Testis (tissue), 2 donors: Measurements from ENCODE around the gene CHTF18.

Experiments
- CTCF ChIP-seq, 3 experiments: fragments of 450-650 bp in 2 of 3; fragments of 200-600 bp in 1 of 3; sonication (generic) in 1 of 3; IDR thresholded peaks; one replicate each; pipeline ENCODE4 v1.5.1; 2016 to 2019; ENCODE audit warnings: antibody characterized with exemption in 3 of 3, mild to moderate bottlenecking in 2 of 3, moderate library complexity in 1 of 3
- POLR2A ChIP-seq: fragments of 450-650 bp; IDR thresholded peaks from one replicate; pipeline ENCODE4 v1.6.1; 2017; ENCODE audit warnings: antibody characterized with exemption, mild to moderate bottlenecking, moderate library complexity

DNA sequence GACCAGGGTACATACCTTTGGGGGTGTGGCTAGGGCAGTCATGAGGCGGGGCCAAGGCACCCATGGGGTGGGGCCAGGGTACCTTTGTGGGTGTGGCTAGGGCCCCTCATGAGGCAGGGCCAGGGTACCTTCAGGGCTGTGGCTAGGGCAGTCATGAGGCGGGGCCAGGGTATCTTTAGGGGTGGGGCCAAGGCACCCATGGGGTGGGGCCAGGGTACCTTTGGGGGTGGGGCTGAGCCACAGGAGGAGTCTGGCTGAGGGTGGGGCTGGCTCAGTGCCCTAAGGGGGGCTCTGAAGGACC is 8.7 kb downstream of the CHTF18 start:
- TF ChIP-seq POLR2A (no peak), CTCF (IDR thresholded peaks at IDR 0.05) (no peak)
